Measurements from ENCODE around the gene NDUFB8.

DNA sequence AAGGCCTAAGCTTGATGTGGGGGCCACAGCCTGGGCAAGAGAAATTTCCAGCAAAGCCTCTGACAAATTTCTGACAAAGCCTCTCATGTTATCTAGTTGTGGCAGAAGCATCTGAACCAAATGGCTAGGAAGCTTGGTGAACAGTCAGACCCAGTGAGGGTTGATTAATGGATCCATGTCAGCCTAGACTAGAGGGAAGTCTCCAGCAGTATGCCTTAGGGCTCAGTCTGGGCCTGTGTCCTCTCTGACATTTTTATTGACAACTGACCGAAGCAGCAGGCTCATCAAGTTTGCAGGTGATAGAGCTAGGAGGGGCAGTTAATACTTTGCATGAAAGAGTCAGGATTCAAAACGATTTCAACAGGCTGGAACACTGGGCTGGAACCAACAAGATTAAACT lies 31.3 kb upstream of the NDUFB8 start:
- TF ChIP-seq POLR2AphosphoS5 (IDR thresholded peaks at IDR 0.05; ENCODE audit: borderline replicate concordance, low read depth, low read length) (no peak), EZH2 (IDR thresholded peaks at IDR 0.05) (no peak)

Measured in SK-N-MC (cell line).